GM19023 (cell line): Measurements from ENCODE around the gene UPK1B.
"Not testable (repeated sequence)": the region's sequence is repeated elsewhere in the genome, so short reads cannot be mapped to it uniquely, and the experiment has no call there.

Experiments
- ATAC-seq: cut with Tn5 transposase; IDR thresholded peaks from one replicate; pipeline ENCODE4 v1.9.1; 2021; ENCODE audit warnings: mild to moderate bottlenecking, moderate library complexity; ENCODE audit not compliant: unreplicated experiment

UPK1B gene

DNA sequence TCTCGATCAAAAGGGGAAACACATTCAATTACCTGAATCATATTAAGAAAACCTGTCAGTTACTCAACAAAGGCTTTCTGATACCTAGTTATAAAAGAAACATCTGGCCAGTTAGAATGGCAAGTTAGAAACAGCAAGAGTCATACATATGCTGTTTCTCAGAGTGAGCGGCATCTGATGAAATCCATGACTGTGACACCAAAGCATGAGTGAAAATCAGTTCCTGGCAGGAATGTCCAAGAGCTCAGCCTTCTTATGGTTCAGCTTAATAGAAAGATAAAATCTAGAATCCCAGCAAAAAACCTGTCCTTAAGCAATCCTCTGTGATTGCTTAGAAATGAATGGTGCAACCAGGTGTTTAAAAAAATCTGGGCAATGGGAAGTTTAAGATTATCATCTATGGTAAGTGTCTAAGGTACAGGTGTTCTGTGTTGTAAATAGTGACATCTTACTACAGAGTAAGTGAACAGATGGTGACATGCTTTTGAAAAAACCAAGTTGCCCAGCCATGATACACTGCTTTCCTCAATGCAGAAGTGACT lies 48.5 kb downstream of the UPK1B start:
- no peak for ATAC-seq

DNA sequence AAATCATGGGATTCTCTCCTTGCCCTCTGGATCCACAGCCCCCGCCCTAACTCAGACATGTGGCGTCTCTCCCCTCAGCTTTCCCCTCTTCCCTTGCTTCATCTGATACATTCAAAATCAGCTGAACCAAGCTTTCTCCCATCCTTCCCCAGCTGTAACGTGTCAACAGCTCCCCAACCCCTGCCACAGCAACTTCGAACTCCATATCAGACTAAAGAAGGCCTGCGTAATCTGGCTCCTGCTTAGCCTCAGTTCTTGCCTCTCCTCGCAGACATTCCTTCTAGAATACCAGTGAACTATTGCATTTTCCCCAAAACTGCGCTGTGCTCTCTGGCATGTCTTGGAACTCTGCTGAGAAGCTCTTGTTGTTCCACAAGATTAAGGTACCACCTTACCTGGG lies 49.0 kb downstream of the UPK1B start:
- ATAC-seq = no peak

DNA sequence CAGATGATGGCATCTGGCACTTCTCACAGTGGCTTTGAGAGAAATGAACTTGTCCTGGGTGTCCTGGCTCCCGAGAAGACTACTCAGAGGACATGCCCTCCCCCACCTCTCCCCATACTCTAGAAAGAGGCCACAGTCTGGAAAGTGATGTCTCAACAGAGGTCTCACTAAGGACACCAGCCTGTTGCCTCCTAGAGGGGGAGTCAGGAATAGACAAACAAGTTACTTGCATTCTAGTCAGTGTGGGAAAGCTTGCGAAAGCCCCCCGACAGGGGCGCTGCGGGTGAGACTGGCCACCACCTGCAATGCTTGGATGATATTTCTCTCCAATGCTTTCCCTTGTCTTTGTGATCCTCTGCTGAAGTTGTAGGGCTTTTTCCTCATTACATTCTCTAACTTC lies 50.1 kb downstream of the UPK1B start:
- ATAC-seq = no peak

DNA sequence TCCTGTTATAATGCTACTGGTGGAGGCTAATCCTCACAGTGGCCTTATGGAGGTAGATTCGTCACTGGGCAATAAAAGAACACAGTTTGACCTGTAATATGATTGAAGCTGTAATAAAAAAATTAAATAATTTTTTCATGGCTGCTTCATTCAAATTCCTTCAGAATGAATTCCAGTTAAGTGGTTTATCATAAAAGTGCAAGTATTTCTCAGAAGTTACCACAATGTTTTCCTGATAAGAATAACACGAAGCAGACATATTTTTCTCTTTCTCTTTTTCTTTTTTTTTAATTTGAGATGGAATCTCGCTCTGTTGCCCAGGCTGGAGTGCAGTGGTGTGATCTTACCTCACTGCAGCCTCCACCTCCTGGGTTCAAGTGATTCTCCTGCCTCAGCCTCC lies 51.7 kb downstream of the UPK1B start:
- no peak for ATAC-seq

DNA sequence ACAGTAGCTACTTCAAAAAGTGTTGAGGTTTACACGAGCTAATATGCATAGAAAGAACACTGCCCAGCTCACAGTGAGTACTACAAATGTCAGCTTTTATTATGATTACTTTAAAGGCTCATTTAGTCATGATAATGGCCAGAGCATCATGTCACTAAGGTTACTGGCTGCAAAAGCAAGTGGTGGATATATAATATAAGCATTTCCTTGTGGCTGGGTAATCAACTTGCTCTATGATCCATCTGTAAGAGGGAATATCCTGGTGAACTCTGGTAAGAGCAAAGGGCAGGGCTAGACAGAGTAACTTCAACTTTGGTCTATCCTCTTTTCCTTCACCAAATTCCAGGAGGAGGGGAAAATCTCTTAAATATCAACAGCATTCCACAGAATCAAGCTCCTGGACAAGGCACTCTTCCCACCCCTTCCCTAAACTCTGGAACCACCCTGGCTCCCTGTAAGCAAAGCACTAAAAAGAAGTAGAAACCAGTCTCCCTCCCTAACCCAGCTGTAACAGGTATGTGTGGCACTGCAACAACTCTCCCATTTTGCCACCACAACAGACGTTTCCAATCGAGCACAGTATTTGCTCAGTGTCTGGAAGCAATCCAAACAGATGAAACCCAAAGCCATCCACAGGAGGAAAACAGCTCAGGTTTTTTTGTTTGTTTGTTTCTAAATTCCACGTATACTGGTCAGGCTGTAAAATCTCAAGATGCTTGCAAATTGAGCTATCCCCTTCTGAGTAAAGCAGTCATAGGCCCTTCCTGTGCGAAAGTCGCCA lies 53.9 kb downstream of the UPK1B start:
- no peak for ATAC-seq

DNA sequence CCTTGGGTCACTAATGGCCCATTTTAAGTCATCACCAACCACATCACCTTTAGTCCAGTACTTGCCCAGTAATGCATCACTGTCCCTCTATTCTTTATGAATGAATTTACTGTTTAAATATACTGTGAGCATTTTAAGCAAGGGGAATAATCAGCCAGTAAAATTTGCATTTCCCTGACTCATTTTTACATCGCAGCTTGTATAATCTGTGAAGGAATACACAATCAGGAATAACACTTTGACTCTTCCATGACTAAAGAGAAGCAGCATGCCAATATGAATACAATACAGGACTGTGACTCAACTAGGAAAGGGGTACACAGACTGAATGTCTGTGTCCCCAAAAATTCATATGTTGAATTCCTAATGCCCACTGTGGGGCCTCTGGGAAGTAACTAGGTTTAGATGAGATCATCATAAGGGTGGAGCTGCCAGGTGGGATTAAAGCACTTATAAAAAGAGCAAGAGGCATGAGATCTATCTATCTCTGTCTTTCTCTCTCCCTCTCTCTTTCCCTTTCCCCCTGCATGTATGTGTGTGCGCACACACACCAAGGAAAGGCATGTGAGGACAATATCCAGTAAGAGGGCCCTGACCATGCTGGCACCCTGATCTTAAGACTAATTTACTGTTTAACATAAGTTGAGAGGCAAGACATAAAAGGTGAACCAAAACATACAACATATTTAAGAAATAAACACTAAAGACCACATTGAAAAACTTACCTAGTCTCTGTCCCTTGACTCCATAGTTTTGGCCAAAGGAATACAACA lies 55.2 kb downstream of the UPK1B start:
- ATAC-seq = no peak

DNA sequence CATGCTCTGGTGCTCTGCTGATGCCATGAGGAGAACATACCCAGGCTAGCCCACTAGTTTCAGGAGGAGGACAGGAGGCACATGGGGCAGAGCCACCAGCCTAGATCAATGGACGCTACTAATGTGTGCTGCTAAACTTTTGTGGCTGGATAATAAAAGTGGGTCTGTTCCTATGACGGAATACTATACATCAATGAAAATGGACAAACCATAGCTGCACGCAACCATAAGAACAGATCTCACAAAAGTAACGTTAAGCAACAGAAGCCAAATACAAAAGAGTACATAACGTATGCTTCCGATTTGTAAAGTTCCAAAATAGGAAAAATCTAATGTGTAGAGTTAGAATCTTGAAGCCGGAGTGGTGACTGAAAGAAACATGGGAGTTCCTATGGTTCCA lies 55.8 kb downstream of the UPK1B start:
- ATAC-seq = no peak

DNA sequence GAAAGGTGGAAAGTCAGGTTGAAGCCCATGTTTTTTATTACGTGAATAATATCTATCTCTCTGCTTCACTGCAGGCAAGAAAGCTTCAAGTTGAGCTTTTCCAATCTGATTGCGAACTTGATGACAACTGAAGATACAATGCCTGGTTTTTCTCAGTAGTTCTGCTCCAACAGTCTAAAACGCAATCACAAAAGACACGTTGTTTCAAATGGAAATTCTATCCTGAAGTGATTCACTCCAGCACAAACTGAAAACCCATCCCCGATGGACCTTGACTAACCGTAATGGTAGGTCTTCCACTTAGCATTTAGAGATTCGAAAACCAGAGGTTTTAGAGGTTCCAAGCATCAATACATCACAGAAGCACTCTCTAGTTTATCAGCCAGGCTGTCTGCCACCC lies 56.7 kb downstream of the UPK1B start:
- ATAC-seq = no peak

DNA sequence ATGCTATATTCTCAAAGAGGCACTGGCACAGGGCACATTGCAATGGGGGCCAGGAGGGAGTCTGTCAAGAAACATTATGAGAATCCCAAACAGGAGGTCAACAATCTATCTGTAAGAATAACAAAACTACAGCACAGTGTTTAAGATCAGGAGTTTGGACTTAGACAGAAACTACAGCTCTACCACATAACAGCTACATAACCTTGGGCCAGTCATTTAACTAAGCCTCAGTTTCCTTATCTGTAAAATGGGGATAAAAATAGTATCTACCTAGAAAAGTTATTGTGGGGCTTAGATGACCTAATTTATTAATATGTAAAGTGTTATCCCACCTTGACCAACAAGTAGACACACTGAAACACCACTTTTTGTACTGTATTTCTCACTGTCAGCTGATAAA lies 57.3 kb downstream of the UPK1B start:
- no peak for ATAC-seq

DNA sequence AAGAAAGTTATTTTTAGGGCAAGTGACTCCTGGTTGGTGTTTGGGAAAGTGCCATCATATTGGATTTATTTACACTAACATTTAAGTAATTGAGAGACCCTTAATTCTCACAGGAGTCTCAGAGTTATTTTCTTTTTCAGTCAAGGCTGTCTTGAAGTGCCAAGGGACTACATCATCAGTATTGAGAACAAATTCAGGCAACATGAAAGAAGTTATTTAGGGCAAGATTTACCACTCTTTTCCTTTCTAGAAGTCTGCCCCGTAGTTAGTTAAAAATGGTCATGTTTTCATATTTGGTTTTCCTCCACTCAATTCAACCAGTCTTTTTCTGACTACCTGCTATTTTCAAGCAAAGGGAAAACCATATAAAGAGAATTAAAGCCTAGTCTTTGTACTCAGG lies 61.2 kb downstream of the UPK1B start:
- no peak for ATAC-seq

DNA sequence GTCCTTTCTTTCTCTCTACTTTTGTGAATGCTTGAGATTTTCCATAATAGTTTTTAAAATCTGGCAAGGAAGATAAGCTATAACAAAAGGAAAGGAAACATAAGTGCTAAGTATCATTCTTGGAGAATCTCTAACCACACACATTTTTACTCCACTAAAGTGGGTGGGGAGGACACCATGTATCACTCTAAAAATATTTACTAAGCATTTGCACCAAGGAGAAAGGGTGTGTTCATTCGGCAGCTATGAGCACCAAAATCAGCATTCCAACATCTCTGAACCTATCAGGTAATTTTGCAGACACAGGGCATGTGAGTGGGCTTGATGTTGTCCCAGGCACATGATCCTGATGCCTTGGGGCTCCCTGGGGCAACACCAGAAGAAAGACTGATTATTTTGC lies 61.8 kb downstream of the UPK1B start:
- no peak for ATAC-seq

DNA sequence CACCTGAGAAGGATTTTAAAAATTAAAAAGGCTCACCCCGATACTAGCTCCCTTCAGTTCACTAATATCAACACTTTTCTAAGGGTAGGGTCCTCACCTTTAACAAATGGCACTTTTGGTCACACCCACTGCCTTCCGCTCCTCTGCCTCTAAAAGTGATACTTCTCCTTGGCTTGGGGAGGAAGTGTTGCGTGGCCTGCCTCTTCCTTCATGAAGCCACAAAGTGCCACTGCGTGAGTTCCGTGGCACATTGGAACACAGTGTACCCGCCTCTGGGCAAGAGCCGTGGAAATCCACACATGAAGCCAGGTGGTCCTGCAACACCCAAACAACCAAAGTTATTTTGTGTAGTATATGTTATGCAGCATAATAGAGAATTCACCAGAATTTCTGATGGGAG lies 63.4 kb downstream of the UPK1B start:
- ATAC-seq = no peak

DNA sequence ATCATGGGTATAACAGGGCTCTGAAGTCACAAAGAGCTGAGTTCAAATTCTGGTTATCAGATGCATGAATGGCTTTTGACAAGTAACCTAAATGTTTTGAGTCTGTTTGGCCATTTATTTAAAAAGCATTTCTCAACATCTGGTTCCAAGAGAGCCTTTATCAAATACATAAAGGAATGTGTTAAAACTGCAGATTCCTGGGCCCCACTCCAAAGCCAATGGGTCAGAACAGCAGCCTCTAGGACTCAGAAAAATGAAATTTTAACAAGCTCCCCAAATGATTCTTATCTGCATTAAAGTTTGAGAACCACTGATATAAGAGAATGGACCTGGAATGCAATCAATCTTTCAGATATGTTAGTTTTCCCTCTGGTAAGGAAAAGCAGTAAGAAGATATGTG lies 63.9 kb downstream of the UPK1B start:
- ATAC-seq = no peak

DNA sequence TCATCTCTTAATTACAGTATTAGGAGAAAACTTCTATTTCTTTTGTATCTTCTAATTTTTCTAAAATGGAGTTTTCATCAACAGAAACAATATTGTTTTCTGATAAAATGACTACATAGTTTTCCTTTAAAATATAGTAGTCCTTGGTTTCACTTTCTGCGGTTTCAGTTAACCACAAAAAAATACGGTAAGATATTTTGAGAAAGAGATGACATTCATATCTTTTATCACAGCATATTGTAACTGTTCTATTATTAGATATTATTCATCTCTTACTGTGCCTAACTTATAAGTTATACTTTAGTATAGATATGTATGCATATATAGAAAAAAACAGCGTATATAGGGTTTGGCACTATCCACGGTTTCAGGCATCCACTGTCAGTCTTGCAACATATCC lies 65.0 kb downstream of the UPK1B start:
- no peak for ATAC-seq

DNA sequence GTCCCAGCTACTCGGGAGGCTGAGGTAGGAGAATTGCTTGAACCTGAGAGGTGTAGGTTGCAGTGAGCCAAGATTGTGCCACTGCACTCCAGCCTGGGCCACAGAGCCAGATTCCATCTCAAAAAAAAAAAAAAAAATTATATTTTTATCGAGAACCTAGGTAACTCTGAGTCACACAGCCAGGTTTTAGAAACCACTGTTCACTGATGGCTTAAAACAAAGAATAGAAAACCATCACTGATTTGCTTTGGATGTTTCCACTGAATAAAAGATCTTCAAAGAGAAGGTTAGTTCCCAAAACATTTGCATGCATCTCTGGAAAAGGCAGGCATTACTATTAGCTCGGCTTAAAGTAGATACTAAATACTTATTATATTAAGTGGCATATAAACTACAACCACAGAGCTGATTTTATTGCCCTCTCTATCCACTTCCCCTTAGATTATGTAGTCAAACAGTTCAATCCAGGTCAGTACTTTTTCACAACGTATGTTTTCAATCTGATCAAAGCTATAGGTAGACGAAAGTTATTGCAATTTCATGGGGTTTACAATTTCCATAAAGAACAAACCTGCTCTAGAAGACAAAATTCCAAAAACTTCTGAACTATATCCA lies 65.9 kb downstream of the UPK1B start:
- no peak for ATAC-seq

DNA sequence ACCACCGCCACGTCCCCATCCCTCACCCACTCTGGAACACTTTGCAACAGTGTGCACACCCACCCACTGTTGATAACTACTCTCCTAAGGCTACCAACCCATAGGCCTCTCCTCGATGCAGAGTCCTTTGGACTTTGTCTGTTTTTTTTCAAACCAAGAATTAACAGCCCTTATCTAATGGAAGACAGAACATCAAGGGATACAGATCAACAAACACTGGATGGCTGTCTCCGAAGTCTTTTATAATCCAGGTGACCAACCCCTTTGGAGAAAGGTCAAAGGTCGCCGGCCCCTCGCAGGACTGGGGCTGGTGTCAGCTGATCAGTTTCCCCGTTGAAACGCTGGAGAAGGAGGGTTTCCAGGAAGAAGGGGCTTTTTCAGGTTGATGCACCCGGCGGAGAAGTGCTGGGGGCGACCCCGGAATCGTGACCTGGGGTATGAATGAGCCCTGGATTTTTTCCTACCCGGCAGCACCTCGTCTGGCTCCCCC lies 66.7 kb downstream of the UPK1B start:
- ATAC-seq = peak; percentile 3

DNA sequence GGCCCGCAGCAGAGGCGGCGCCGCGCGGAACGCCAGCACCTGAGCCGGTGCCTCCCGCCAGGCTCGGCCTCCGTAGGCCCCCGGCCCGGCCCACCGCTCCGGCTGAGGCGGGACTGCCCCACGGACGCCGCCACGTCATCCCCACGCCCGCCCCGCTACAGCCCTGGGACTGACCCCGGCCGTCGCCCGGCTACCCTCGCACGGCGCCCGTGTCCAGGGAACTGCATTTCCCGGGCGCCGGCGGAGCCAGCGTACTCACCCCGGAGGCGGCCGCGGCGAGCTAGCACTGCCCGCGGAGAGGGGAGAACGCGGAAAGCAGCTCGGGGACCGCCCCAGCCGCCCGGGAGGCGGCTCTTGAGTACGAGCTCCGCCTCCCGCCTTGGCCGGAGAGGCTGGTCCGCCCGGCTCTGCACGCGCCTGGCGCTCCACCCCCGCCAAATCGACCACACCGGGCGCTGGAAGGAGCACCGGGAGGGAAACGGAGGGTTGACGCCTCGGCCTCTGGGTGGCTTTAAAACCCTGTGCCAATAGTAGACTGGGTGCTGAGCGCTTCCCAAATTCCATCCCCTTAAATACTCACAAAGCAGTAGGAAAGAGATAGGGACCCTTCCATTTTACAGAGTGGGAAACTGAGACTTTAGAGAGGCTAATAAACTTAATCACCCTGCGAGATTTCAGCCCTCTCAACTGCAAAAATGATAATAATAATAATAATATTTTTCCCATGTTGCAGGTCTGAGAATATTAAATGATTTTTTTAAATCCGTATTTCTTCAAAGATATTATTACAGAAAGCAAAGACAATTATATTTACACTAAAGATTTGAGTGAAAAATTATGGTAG lies 67.4 kb downstream of the UPK1B start, which contains the start of gene B4GALT4:
Gene B4GALT4 (minus strand): TSS at position 288 of the 844 bp plus-strand sequence. CDS start 10,779 bp downstream, outside the sequence.
- ATAC-seq = peak; percentile 92

DNA sequence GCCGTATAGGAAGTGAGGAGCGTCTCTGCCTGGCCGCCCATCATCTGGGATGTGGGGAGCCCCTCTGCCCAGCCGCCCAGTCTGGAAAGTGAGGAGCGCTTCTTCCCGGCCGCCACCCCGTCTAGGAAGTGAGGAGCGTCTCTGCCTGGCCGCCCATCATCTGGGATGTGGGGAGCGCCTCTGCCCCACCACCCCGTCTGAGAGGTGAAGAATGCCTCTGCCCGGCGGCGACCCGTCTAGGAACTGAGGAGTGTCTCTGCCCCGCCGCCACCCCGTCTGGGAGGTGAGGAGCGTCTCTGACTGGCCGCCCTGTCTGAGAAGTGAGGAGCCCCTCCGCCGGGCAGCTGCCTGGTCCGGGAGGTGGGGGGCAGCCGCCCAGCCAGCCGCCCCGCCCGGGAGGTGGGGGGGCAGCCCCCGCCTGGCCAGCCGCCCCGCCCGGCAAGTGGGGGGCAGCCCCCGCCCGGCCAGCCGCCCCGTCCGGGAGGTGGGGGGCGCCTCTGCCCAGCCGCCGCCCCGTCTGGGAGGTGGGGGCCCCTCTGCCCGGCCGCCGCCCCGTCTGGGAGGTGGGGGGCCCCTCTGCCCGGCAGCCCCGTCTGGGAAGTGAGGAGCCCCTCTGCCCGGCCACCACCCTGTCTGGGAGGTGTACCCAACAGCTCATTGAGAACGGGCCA lies 69.1 kb downstream of the UPK1B start:
- ATAC-seq = not testable (repeated sequence)

DNA sequence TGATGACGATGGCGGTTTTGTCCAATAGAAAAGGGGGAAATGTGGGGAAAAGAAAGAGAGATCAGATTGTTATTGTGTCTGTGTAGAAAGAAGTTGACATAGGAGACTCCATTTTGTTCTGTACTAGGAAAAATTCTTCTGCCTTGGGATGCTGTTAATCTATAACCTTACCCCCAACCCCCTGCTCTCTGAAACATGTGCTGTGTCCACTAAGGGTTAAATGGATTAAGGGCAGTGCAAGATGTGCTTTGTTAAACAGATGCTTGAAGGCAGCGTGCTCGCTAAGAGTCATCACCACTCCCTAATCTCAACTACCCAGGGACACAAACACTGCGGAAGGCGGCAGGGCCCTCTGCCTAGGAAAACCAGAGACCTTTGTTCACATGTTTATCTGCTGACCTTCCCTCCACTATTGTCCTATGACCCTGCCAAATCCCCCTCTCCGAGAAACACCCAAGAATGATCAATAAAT lies 69.7 kb downstream of the UPK1B start:
- not testable (repeated sequence) for ATAC-seq

DNA sequence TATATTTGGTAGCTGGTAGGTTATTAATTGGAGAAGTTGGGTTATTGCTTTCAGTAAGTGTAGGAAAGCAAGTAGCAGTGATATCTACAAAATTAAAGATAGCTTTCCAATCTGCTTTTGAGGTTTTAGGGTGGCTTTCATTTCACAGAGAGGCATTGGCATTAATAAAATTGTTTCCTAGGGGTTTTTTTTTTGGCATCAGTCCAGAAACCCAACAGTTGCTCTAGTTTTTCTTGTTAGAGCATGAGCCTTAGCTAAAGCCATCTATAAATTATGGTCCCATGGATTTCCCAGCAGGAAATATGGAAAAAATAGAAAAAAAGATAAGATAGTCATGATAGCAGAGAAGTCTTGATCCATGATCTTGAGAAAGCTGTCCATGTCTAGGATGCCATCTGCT lies 70.3 kb downstream of the UPK1B start:
- ATAC-seq = no peak
